Neural cell (in vitro differentiated cells): Measurements from ENCODE around the gene RFX2.

Experiments
- CTCF ChIP-seq: fragments of 450-650 bp; IDR thresholded peaks from 2 replicates; pipeline ENCODE4 v1.5.1; 2014; ENCODE audit warnings: antibody characterized with exemption, mild to moderate bottlenecking, moderate library complexity; ENCODE audit not compliant: poor library complexity, severe bottlenecking
- EP300 ChIP-seq: fragments of 450-650 bp; conservative IDR thresholded peaks from 2 replicates; pipeline ENCODE4 v1.6.1; 2014; ENCODE audit warnings: antibody characterized with exemption, mild to moderate bottlenecking, moderate library complexity; ENCODE audit not compliant: poor library complexity, severe bottlenecking
- EZH2 ChIP-seq: fragments of 200-600, 300-800 bp; shearing (Covaris generic), sonication (generic); IDR thresholded peaks from 2 replicates; pipeline ENCODE4 v1.6.1; 2014; ENCODE audit warnings: antibody characterized with exemption, low read length, borderline replicate concordance, mild to moderate bottlenecking; ENCODE audit not compliant: insufficient read depth, poor library complexity, severe bottlenecking
- MXI1 ChIP-seq: fragments of 450-650 bp; conservative IDR thresholded peaks from 2 replicates; pipeline ENCODE4 v1.6.1; 2014; ENCODE audit warnings: antibody characterized with exemption, mild to moderate bottlenecking; ENCODE audit not compliant: poor library complexity, severe bottlenecking
- POLR2AphosphoS5 ChIP-seq: IDR thresholded peaks from 2 replicates; pipeline ENCODE4 v1.6.1; 2012
- RAD21 ChIP-seq: fragments of 450-650 bp; conservative IDR thresholded peaks from 2 replicates; pipeline ENCODE4 v1.6.1; 2014; ENCODE audit warnings: antibody characterized with exemption, mild to moderate bottlenecking, moderate library complexity
- TF ChIP-seq, protein P1 (sequence below): IDR thresholded peaks from 2 replicates; pipeline ENCODE4 v1.6.1; 2012; ENCODE audit warnings: borderline replicate concordance

- no peak for TF ChIP-seq CTCF
- no peak for TF ChIP-seq RAD21
- TF ChIP-seq EP300, result no peak
- TF ChIP-seq, protein P1, sequence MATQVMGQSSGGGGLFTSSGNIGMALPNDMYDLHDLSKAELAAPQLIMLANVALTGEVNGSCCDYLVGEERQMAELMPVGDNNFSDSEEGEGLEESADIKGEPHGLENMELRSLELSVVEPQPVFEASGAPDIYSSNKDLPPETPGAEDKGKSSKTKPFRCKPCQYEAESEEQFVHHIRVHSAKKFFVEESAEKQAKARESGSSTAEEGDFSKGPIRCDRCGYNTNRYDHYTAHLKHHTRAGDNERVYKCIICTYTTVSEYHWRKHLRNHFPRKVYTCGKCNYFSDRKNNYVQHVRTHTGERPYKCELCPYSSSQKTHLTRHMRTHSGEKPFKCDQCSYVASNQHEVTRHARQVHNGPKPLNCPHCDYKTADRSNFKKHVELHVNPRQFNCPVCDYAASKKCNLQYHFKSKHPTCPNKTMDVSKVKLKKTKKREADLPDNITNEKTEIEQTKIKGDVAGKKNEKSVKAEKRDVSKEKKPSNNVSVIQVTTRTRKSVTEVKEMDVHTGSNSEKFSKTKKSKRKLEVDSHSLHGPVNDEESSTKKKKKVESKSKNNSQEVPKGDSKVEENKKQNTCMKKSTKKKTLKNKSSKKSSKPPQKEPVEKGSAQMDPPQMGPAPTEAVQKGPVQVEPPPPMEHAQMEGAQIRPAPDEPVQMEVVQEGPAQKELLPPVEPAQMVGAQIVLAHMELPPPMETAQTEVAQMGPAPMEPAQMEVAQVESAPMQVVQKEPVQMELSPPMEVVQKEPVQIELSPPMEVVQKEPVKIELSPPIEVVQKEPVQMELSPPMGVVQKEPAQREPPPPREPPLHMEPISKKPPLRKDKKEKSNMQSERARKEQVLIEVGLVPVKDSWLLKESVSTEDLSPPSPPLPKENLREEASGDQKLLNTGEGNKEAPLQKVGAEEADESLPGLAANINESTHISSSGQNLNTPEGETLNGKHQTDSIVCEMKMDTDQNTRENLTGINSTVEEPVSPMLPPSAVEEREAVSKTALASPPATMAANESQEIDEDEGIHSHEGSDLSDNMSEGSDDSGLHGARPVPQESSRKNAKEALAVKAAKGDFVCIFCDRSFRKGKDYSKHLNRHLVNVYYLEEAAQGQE, result no peak
- TF ChIP-seq POLR2AphosphoS5, result no peak
- no peak for TF ChIP-seq EZH2
- no peak for TF ChIP-seq MXI1
Measured at GRCh38 chr19:6109947-6110346, 353 bp downstream of the RFX2 start.
